GM23248 (cell line): ENCODE measurements around the gene MCRIP2.

Experiments
- EZH2 ChIP-seq: fragments of 200-600 bp; sonication (generic); IDR thresholded peaks from 2 replicates; pipeline ENCODE4 v1.6.1; 2018; ENCODE audit warnings: antibody characterized with exemption, mild to moderate bottlenecking; ENCODE audit not compliant: insufficient read depth, poor library complexity, severe bottlenecking
- EZH2phosphoT487 ChIP-seq: fragments of 200-600 bp; sonication (generic); IDR thresholded peaks from 2 replicates; pipeline ENCODE4 v1.6.1; 2018; ENCODE audit warnings: antibody characterized with exemption, moderate library complexity, mild to moderate bottlenecking, low read depth; ENCODE audit not compliant: insufficient read depth

DNA sequence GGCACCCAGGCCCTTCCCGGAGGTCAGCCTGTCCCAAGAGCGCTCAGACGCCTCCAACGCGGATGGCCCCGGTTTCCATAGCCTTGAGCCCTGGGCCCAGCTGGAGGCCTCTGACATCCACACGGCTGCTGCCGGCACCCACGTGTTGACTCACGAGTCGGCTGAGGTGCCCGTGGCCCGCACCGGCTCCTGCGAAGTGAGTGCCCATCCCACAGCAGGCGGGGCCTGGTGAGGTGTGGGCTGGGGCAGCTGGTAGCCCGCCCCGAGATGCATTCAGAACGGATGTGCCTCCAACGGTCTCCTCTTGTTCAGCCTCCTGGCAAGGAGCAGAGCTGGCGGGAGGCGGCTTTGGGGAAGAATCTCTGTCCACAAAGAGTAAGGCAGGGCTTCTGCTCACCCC lies 10.2 kb downstream of the MCRIP2 start:
- TF ChIP-seq EZH2 (no peak), EZH2phosphoT487 (no peak)
